Aorta (tissue), 5 donors: ENCODE data around the gene CCBE1. TPM values are rescaled to one million over a fixed set of nuclear protein-coding genes. Genes with fewer than 3 reads are reported as not detected.

Experiments
- ATAC-seq: fragments of 200-7000 bp; cut with Tn5 transposase; one replicate; pipeline ENCODE4 v1.9.1; 2022; ENCODE audit warnings: moderate library complexity; ENCODE audit not compliant: low FRiP score
- DNase-seq, 2 donors: peaks; one replicate each; pipeline ENCODE4 v3.0.0-alpha.2; 2020
- H3K27ac ChIP-seq, 2 donors: one replicate each; pipeline ENCODE4 v1.5.1; 2013; ENCODE audit warnings: low read length in 2 of 2, mild to moderate bottlenecking in 2 of 2, moderate library complexity in 2 of 2, control low read depth in 1 of 2, inconsistent platforms in 1 of 2, low read depth in 1 of 2
- H3K27me3 ChIP-seq, 2 donors: one replicate each; pipeline ENCODE4 v1.6.1; 2013; ENCODE audit warnings: control low read depth in 1 of 2, low read length in 1 of 2, mild to moderate bottlenecking in 1 of 2, moderate library complexity in 1 of 2; ENCODE audit not compliant: insufficient read depth in 2 of 2, control insufficient read depth in 1 of 2
- H3K36me3 ChIP-seq, 2 donors: one replicate each; pipeline ENCODE4 v1.6.1; 2013; ENCODE audit warnings: control low read depth in 1 of 2, low read length in 1 of 2, mild to moderate bottlenecking in 1 of 2; ENCODE audit not compliant: insufficient read depth in 2 of 2, control insufficient read depth in 1 of 2
- H3K4me1 ChIP-seq, 2 donors: one replicate each; pipeline ENCODE4 v1.6.1; 2013; ENCODE audit warnings: low read length in 2 of 2, control low read depth in 1 of 2, mild to moderate bottlenecking in 1 of 2, moderate library complexity in 1 of 2; ENCODE audit not compliant: insufficient read depth in 2 of 2, control insufficient read depth in 1 of 2
- H3K4me3 ChIP-seq, 2 donors: one replicate each; pipeline ENCODE4 v1.5.1; 2013; ENCODE audit warnings: low read length in 2 of 2, control low read depth in 1 of 2, mild to moderate bottlenecking in 1 of 2
- H3K9me3 ChIP-seq: one replicate; pipeline ENCODE4 v1.6.1; 2013; ENCODE audit warnings: mild to moderate bottlenecking, low read length; ENCODE audit not compliant: control insufficient read depth
- WGBS, 2 donors: extraction: QIAGEN DNeasy Blood & Tissue Kit; methylation state at CpG; one replicate each; pipeline ENCODE4 v1.1.7; 2013; 5-methylcytosine and 5-hydroxymethylcytosine counted together
- intact Hi-C, 2 donors: fragments of 100-400 bp; cut with DNase I; formaldehyde crosslinking; loops; one replicate each; pipeline versions ENCODE4 v1.14.2 to v1.15.0; 2022
- polyA plus RNA-seq, 2 donors: library from polyadenylated mRNA; stranded (reverse); fragments of 200-250 nt; gene quantifications; one replicate each; pipeline ENCODE4 v1.2.3, GENCODE V29; 2013
- total RNA-seq, 2 donors: library from RNA; stranded (reverse); fragmentation: NEBNext Ultra II Directional; extraction: Animal tissue kit (Norgen Biotek cat#: 25700); gene quantifications; one replicate each; pipeline ENCODE4 v1.2.1, GENCODE V29; 2021
- donor health status: healthy with polysubstance abuse.
- donor health status: Bipolar disorder and iron deficiency.
- donor health status: DM: no; HTN: no; CAD: no.
- donor health status: DM: no; HTN: no; CAD: no.
- donor health status: DM: yes; HTN: yes; CAD: no.

Gene CCBE1
- total and polyA plus RNA-seq, 4 donors, result 0.36 to 0.61 TPM; not detected in 2

GRCh38 chr18:59555995-59556659, 141.1 kb downstream of the CCBE1 start:
- WGBS, 2 donors, result 74 to 80% methylated on average over 7 of the region's 7 CpGs
- Histone ChIP-seq H3K9me3 (peaks cover 7% of the 10 kb centered on the region), H3K4me1 (no peaks in the 10 kb centered on the region), H3K27ac (no peak overlapping the region), H3K27me3 (peaks cover 0 to 2% of the 10 kb centered on the region in 2 donors), H3K36me3 (no peaks in the 10 kb centered on the region), H3K4me3 (no peak overlapping the region)
- ATAC-seq, result no peak
- no peak for DNase-seq
- intact Hi-C loops, result no loop called here

- H3K36me3 ChIP-seq, result no peaks in the 10 kb centered on the region
- no peak overlapping the region for H3K27ac ChIP-seq
- DNase-seq, result no peak
- no peaks in the 10 kb centered on the region for H3K4me1 ChIP-seq
- 90 to 95% methylated on average over 2 of the region's 2 CpGs for WGBS, 2 donors
- H3K4me3 ChIP-seq, result no peak overlapping the region
- H3K9me3 ChIP-seq, result peaks cover 7% of the 10 kb centered on the region
- intact Hi-C loops, result no loop called here
- no peak for ATAC-seq
- H3K27me3 ChIP-seq, result peaks cover 0 to 2% of the 10 kb centered on the region in 2 donors
Measured at GRCh38 chr18:59554796-59555335, 142.4 kb downstream of the CCBE1 start.

DNA sequence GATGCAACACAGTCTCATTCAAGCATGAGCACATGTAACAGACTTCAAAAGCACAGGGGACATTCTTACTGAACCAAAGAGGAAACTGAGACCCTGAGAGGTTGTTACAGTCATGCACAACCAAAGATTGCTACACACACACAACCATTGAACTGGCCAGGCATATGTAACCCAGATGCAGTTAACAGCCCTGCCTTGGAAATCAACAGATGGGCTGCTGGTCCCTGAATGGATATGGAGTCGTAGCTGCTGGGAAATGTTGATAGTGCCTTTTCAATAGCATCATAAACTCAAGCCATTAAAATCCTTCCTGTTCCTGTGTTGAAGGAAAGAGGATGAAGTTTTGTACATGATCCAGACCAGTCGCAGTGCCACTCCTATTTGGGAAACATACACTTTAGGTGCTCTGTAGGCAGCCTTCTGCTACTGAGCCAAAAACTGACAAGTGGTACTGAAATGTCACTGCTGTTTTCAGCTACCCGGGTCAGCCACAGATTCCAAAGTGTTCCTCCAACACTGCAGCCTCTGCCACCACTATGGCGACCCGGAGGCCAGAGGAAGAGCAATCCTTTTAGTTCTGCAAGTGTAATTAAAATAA, 143.9 kb downstream of the CCBE1 start:
- Histone ChIP-seq H3K27ac (no peak overlapping the region), H3K4me3 (no peak overlapping the region), H3K27me3 (peaks cover 0 to 2% of the 10 kb centered on the region in 2 donors), H3K4me1 (no peaks in the 10 kb centered on the region), H3K36me3 (no peaks in the 10 kb centered on the region), H3K9me3 (peaks cover 5% of the 10 kb centered on the region)
- ATAC-seq (no peak), DNase-seq (no peak)
- intact Hi-C loops, result no loop called here
- 62 to 64% methylated on average over 5 of the region's 5 CpGs for WGBS, 2 donors

DNA sequence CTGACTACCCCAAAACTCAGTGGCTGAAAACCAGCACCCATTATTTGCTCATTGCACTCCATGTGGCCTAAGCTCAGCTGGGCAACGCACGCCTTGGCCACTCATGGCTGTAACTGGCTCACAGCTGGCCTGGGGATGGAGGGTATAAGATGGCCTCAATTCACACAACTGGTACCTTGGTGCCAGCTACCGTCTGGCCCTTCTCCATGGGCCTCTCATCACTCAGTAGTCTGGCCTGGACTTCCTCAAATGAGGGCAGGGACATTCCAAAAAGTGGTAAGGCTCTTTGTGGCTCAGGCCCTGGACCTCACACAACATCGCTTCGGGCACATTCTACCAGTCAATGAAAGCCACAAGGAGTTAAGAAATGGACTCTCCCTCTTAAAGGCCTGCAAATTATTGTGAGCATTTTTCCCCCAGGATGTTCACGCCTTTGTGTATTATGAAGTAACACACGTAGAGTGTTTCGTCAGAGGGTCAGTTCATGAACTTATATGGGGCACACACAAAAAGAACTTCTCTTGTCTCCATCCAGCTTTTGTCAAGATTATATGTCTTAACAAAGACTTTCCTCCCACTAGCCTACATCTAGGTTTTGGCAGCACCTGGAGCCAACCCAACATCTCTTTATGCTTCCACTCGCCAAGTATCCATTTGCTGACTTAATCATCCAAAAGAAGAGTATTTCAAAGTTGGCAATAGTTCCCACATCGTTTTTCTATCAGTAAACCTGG, 145.2 kb downstream of the CCBE1 start:
- Histone ChIP-seq H3K9me3 (peaks cover 4% of the 10 kb centered on the region), H3K27me3 (peaks cover 0 to 2% of the 10 kb centered on the region in 2 donors), H3K4me1 (peaks cover 0 to 2% of the 10 kb centered on the region in 2 donors), H3K27ac (no peak overlapping the region), H3K4me3 (no peak overlapping the region), H3K36me3 (no peaks in the 10 kb centered on the region)
- no peak for DNase-seq
- ATAC-seq, result no peak
- intact Hi-C loops, result no loop called here
- 86 to 89% methylated on average over 10 of the region's 10 CpGs for WGBS, 2 donors

DNA sequence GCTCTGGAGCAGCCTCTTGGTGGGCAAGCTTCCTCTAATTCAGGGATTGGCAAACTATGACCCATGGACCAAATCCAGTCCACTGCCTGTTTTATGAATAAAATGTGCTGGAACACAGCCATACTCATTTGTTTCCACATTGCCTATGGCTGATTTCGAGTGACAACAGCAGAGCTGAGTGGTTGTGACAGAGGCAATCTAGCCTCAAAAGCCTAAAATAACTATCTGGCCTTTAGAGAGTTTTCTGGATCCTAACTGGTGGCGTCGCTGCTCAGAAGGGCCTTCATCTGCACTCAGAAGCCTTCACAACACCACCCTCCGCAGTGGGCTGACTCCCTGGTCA, 147.1 kb downstream of the CCBE1 start:
- no peak for ATAC-seq
- Histone ChIP-seq H3K36me3 (no peaks in the 10 kb centered on the region), H3K4me1 (peaks cover 0 to 2% of the 10 kb centered on the region in 2 donors), H3K27ac (no peak overlapping the region), H3K27me3 (no peaks in the 10 kb centered on the region), H3K4me3 (no peak overlapping the region), H3K9me3 (peaks cover 1% of the 10 kb centered on the region)
- 11 to 14% methylated on average over 4 of the region's 4 CpGs for WGBS, 2 donors
- intact Hi-C loops, result no loop called here
- DNase-seq, result no peak

DNA sequence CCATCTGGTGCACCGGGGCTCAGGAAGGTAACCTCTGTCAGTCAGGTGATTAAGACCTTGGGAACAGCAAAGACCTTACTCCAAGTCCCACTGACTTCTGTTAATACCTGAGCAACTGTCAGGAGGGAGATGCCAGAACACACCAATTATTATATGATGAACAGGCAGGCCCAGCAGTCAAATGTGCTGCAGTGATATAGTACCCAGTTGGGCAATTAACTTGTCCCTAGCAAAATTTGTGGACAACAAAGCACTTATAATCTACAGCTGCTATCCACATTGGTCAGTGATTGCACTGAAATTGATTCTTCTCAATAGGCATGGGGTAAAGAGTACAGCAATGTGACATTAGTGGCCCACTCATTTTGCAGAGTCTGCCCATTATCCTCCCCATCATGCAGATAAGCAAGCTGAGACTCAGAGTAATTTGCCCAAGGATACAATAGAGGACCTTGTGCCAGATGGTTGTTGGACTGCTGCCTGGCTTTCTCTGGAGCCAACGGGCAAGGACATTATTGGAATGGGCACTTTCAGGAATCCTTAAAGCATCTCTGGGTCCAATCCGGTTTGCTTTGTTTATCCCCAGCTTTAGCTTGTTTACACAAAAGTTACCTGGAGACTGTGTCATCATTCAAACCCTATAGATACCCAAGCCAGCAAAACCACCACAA, 147.6 kb downstream of the CCBE1 start:
- Histone ChIP-seq H3K4me1 (peaks cover 0 to 2% of the 10 kb centered on the region in 2 donors), H3K4me3 (no peak overlapping the region), H3K27me3 (no peaks in the 10 kb centered on the region), H3K27ac (no peak overlapping the region), H3K9me3 (peaks cover 1% of the 10 kb centered on the region), H3K36me3 (no peaks in the 10 kb centered on the region)
- DNase-seq, result no peak
- 22 to 27% methylated on average over 3 of the region's 3 CpGs for WGBS, 2 donors
- intact Hi-C loops, result no loop called here
- no peak for ATAC-seq

GRCh38 chr18:59547581-59548182, 149.5 kb downstream of the CCBE1 start:
- peaks cover 1% of the 10 kb centered on the region for H3K9me3 ChIP-seq
- H3K27ac ChIP-seq, result no peak overlapping the region
- intact Hi-C loops, result no loop called here
- 22 to 24% methylated on average over 11 of the region's 11 CpGs for WGBS, 2 donors
- H3K27me3 ChIP-seq, result no peaks in the 10 kb centered on the region
- no peak overlapping the region for H3K4me3 ChIP-seq
- no peaks in the 10 kb centered on the region for H3K36me3 ChIP-seq
- peaks cover 0 to 2% of the 10 kb centered on the region in 2 donors for H3K4me1 ChIP-seq
- no peak for ATAC-seq
- DNase-seq, result no peak

GRCh38 chr18:59546188-59546587, 151.0 kb downstream of the CCBE1 start:
- 46 to 48% methylated on average over 3 of the region's 3 CpGs for whole genome bisulfite sequencing, 2 donors
- H3K4me1 ChIP-seq, result peaks cover 0 to 2% of the 10 kb centered on the region in 2 donors
- ATAC-seq (no peak), DNase-seq (no peak)
- no peaks in the 10 kb centered on the region for H3K36me3 ChIP-seq
- intact Hi-C loops, result no loop called here
- H3K4me3 ChIP-seq, result no peak overlapping the region
- H3K27me3 ChIP-seq, result no peaks in the 10 kb centered on the region
- peaks cover 1% of the 10 kb centered on the region for H3K9me3 ChIP-seq
- no peak overlapping the region for H3K27ac ChIP-seq
